HL-60/S4 treated with phorbol 12-myristate 13-acetate at 8.2 ng/mL for 4 days and 3 days (cell line): ENCODE measurements around the gene SP6.

Experiments used
- in situ Hi-C: fragments of 300-500 bp; cut with MboI; formaldehyde crosslinking; loops from 2 replicates; pipeline ENCODE4 v1.15.0; 2022; ENCODE audit warnings: low sequenced_read_pairs

Gene SP6

DNA sequence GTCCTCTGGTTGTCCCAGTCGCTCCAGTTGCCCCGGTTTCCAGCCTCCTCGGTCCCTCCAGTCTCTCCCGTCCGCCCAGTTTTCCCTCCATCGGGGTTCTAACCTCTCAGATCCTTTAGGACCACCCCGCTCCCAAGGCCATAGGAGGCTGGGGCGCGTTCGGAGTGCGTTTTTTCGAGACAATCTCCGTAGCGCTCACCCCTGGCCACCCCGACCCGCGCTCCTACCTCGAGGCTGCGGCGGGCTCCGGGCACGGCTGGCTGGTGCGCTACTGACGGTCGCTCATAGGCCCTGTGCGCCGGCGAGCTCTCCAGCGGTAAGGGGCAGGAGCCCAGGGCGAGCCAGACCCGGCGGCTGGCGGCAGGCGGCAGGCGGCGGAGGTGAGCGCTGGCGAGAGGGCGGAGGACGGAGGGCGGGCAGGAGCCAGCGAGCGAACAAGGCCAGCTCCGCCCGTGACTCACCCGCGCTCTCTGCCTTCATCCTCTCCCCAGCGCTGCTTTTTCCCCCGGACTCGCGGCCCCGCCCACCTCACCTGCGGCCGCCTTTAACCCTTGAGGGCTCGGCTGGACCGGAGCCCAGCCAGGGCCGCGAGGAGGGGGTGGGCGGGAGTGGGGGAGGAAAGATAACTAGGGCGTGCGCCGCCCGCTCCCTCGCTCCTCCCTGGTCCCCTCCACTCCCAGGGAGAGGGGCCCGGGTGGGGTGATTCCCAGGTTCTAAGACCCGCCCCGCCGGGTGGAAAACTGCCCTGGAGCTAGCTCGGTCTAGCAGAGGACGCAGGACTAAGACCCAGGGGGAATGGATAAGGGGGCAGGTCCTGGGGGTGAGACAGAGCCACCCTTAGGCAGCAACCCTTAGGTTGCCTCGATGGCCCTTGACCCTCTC lies at the start of gene SP6:
TSS of gene SP6 (minus strand) at position 472 of the 882 bp plus-strand sequence. CDS start 2,734 bp downstream, outside the sequence.
- in situ Hi-C loops = no loop called here

DNA sequence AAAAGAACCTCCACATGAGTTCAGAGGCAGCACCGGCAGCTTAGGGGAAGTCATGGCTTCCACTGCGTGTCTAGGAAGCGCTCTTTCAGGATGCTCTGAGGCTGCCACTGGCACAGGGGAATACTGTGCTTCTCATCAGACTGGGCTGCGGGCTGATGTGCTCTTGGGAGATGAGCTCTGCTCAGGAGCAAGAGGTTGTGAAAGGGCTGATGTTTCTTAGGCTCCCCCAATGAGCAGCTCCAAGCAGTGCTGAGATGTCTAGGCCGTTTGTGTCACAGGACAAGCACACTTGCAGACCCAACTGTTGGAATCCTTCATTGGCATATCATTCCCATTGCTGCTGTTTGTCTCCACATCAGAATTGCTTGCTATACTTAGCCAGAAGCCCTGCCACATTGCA lies 48.7 kb upstream of the SP6 start:
- in situ Hi-C loops = no loop called here

DNA sequence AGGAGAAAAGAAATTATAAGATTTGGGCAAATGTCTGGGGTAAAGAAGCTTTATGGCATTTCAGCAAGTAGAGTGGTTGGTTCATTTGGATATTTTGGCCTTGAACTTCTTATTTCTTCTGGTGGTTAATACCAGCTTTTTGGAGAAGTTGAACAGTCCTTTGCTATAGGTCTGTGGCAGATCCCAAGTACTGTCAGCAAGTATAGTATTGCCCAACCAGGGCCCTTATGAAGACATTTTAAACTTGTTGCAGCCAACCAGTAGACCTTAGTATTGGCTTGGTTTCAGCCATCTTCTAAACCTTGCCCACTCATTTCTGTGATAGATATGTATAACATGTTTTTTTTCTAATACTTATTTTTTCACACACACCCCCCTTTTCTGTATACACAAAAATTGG lies 47.3 kb upstream of the SP6 start:
- in situ Hi-C loops = no loop called here

DNA sequence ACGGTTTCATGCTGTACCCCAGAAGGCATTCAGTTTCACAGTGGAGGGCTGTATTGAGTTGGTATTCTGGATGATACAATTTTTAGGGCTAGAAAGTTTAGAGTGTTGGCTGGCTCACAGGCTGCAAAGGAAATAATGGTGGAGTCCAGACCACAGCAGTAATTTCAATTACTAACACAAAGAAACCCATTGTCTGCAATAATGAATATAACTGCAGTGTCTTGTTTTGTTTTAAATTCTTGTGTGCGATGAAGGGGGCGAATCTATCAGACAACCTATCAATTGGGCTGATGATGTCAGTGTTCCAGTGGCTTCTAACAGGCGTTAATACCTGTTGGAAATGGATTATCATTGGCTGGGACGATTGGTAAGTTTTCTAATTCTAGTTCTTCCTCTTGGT lies 46.6 kb upstream of the SP6 start:
- in situ Hi-C loops = no loop called here

DNA sequence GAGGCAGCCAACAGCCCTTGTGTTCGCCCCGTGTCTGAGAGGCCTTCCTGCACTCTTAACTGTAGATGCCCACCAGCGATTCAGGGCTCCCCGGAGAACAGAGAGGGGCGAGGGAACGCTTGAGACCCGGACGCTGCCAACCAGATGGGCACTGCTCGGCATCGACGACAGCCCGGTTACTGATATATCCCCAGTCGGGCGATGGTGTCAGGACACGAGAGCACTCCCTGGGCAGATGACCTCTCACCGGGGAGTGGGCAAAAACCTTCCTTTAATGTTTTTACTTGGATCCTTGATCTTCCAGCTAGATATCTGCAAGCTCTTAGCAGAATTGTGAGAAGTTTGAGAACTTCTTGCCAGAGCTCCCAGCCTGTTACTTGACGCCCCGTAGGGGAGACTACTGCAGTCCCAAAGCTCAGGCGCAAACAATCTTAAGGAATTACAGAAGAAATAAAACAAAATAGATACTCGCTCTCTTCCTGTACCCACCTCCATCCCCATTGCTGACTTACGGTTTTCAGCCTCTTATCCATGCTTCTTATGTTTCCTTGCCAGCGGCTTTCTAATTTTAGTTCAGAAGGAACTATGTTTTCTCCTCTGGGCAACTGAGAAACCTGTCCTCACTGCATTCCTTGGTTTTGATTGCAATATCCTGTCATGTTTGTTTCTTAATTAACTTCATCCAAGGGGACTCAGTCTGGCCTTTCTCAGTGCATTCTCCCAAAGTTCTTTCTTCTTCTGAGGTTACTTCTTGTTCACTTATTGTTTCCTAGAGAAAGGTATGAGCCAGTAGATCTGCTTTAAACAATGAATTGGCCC lies 45.9 kb upstream of the SP6 start:
- in situ Hi-C loops = no loop called here

DNA sequence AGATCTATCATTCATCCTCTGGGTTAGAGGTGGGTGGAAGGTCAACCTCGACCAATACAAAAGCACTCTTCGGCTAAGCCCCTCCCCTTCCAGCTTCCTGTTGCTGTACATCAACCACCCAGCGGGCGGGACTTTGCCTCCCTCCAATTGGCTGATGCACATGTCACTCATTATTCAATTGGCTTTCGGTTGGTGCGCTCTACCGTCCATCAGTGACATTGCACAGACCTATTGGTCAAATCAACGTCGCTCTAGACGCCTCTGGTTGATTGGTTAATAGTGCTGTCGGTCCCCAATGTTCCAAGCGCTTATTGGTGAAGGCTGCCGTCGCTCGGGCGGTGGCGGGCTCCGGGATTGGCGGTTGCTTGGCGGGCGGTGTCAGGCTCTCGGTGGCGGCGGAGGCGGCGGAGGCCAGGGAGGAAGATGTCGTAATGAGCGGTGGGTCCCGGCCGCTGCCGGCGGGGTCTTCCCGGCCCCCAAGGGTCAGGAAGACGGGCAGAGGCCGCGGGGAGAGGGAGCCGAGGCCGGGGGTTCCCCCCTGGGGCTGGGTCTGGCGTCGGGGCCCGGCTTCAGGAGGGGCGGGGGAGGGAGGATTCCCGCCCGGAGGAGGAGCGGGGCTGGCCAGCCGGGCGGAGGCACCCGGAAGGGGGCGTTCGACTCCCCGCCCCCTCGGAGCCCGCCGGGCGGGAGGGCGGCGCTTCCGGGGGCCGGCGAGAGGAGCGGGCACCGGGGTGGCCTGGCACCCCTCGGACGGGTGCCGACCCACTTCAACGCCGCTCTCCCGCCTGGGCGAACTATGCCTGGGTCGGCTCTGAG lies 45.1 kb upstream of the SP6 start, which contains the start of gene SP2:
TSS of gene SP2 (plus strand) at position 381 of the 816 bp plus-strand sequence. CDS start at position 432, 51 bp downstream.
- in situ Hi-C loops = no loop called here

DNA sequence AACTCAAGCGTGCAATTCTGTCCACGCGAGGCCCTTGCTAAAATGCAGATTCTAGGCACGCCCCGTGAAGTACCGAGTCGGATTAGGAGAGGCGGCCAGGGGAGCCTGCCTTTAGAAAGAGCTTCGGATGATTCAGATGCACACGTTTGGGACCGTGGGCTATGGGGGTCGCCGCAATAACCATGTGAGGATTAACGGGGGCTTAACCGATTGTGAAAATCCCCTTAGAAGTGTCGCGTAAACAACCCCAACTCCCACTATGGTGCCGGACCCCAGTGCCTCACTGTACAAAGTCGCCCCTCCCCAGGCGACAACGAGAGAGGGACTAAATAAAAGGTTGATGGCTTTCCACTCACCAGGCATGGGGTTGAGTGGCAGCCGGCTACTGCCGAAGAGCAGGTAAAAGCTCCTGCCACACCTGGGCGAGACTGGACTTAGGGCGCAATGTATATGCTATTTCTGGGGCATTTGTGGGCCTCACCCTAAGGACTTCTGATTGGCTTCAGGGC lies 44.4 kb upstream of the SP6 start:
- in situ Hi-C loops = no loop called here

DNA sequence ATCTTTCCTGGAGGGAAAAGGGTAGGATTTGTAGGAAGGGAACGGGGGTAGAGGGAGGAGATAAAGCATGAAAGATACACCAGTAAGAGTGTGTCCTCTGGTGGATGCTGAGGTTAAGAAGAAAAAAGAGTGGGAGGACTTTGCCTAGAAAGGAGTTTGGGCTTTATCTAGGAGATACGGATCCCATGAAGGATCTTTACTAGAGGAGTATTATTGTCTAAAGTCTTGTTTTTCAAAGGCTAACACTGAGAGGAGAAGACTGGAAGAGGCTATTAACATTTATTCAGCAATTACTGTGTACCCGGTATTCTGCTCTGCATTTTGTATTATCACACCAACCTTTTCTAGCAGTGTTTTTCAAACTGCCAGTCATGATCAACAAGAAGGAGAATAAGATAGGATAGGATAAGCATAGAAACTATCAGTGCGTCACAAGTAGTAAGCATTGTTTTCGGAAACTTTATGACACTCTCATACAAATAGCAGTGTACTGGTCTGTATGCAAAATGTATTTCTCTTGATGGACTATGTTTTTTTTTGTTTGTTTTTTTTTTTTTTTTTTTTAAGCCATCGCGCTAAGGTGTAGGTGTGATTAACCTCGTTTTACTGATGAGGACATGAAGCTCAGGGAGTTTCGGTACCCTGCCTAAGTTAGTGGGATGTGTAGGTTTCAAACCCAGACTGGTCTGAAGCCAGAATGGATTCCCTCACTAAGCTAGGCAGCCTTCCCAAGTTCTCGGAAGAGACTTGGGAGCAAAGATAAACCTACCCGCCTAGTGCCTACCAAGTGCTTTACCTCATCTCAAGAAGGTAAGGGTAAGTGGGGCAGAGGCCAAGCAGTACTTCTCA lies 43.8 kb upstream of the SP6 start:
- in situ Hi-C loops = no loop called here

DNA sequence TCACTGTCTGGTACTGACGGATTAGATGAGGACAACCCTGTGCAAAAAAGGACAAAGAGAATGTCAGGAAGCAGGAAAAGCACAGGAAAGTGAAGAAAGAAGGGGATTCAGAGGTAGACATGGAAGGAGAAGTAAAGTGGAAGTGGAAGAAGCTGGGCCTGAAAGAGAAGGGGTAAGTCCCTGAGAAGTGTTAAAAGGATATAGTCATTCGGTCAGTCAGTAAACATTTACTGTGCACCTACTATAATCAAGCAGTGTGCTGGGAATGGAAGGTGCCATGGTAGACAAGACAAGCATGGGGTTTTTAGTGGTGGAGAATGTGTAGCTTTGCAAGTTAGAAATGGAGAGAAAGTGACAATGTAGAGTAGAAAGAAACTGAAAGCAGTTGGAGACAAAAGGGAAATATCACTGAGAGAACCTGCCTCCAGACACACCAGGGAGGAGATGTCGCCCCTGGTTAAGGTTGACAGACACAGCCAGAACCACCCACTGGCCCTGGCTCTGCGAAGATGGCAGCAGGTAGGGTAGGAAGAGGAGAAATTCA lies 40.7 kb upstream of the SP6 start:
- in situ Hi-C loops = no loop called here

DNA sequence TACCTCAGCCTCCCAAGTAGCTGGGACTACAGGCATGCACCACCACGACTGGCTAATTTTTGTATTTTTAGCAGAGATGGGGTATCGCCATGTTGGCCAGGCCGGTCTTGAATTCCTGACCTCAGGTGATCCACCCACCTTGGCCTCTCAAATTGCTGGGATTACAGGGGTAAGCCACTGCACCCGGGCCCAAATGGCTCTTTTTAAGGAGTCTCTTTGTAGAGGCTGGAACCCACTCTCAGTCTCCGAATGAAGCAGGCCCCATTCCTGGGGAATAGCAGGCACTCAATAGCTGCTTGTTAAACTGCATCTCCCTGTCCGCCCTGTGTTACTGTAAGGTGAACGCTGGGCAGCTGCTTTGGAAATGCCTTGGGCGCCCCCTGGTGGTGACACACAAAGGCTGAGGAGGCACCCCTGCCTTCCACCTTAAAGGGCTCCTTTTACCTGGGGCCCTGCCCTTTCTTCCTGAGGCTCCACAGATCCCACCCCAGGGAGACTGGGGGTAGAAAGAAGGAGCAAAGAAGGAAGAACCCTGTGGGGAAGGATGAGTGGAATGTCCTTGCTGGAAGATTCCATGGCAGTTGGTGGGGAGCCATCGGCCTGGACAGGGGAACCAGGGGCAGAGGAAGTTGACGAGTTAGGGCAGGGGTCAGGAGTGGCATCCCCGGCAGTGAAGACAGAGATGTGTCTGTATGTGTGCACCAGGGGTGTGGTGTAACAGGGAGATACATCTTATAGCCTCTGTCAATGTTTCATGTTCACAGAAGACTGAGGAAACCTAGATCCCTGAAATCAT lies 39.0 kb upstream of the SP6 start:
- in situ Hi-C loops = loop anchor here (5.0 kb wide), 1 partner anchor 48 kb away; the partner anchor contains the start of gene SCRN2

DNA sequence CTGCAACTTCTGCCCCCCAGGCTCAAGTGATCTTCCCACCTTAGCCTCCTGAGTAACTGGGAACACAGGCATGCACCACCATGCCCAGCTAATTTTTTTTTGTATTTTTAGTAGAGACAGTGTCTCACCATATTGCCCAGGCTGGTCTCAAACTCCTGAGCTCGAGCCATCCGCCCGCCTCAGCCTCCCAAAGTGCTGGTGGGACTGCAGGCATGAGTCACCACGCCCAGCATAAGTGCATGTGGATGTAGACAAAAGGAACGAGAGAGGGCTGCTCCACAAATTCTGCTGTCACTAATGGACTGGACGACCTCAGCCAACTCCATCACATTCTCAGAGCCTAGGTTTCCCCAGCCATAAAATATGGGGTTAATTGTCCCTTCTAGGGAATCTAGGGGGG lies 37.3 kb upstream of the SP6 start:
- in situ Hi-C loops = loop anchor here (5.0 kb wide), 1 partner anchor 46 kb away; the partner anchor contains the start of gene SCRN2

DNA sequence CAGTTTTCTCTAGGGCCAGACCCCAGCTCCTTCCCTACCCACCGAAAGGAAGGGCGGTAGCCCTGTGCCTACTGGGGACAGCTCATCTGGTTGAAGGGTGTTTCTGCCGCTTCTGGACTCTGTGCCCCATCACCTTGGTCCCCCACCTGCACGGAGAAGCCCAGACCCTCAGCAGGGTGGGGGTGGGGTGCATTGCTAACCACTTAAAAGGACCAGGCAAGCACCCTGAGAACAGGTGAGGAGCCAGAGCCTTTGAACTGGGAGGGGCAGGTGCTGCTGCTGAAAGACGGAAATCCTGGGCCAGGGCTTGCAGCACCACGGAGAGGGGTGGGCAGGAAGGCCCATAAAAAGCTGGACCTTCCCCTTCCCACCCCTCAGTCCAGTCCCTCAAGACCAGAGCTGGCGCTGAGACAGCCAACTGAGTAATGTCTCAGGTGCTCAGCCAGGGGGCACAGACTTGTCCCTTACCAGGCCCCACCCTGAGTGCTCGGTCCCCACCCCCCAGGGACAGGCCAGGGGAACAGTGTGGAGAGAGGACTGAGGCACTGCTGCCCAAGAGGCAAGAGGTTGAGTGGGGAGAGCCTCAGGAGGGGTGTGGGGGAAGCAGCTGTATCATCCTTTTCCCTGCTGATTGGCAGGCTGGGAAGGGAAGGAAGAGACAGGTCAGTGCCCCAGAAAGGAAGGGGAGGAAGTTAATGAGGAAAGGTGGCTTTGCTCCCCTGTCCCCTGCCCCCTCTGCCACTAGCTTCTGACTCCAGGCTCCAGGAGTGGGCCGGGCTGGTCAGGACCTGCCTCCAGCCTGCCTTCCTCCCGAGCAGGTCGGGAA lies 34.2 kb upstream of the SP6 start:
- in situ Hi-C loops = loop anchor here (5.0 kb wide), 1 partner anchor 43 kb away; the partner anchor contains the start of gene SCRN2

DNA sequence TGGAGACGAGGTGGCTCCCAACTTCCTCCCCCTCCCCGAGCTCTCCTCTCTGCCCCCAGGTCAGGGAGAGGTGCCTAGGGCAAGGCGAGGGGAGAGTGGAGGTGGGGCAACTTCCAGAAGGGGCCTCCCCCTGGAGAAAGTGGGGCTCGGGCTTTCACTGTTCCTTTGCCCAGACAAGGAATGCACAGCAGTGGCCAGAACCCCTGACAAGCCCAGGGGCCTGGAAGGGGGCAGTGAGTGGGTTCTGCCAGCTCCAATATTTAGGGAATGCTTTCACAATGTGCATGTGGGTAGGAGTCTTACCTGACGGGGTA lies 33.4 kb upstream of the SP6 start:
- in situ Hi-C loops = no loop called here

DNA sequence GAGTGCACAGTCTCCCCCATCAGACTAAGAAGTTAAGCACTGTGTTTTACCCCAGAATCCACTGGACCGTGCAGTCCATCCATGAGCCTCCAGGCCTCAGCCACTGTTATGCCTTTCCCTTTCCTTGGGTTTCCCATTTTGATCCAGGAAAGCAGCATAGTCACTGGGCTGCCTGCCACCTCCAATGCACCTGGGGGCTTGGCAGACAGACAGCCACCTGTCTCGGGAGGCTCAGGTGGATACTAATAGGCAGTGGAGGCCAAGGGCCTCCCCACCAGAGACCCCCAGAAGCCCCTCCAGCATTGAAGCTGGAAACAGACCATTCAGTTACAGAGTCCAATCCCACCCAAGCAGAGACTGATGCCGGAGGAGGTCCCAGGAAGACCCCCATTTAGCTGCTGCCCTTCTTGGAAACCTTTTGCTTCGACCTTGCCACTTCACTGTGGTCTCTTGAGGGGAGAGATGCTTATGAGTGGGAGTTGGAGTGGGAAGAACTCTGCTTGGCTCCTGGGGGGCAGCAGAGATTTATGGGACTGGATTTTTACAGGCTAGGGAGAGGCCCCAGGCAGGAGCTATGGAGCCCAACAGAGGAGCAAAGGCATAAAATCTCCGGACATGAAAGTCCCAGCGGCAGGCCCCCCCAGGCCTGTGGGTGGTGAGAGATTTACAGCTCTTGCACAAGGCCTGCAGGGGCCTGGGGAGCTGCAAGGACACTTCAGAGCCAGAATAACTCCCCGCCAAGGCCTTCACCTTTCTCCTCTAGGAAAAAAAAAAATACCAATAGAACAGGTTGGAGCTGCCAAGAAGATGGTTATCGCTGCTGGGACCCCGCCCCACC lies 32.8 kb upstream of the SP6 start:
- in situ Hi-C loops = no loop called here

DNA sequence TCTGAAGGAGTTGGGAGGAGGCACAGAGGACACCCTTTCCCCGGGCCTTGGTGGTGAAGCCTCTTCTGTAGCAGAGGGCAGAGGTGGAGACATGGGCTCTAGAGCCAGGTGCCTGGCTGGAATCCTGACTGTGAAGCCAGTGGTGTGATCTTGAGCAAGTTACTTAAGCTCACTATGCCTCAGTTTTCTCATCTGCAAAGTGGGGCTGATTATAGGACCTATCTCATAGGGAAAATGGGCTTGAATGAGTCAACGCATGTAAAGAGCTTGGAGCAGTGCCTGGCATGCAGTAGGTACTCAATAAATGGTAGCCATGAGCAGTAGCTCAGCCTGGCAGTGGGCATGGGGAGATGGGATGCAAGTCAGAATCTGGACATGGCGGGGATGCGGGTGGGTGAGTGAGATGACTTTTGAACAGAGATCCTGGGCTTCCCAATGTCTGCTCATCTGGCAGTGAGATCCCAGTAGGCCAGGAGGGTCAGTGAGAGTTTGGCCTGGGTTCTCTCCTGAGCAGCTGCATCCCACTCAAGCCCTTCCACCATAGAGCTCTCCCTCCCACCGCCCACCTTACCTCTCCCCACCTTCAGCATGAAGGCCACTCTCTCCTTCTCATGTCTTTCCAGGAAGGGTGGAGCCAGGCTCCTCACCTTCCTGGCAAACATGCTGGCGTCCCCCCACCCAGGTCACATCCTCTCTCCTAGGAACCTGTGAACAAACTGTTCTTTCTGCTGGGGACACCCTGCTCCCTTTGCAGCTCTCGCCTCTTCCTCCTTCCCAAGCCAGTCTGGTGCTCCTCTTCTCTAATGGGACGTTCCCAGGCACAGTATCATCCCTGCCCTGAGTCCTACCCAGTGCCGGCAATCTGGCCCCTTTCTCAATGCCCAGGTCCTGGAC lies 32.0 kb upstream of the SP6 start:
- in situ Hi-C loops = no loop called here

DNA sequence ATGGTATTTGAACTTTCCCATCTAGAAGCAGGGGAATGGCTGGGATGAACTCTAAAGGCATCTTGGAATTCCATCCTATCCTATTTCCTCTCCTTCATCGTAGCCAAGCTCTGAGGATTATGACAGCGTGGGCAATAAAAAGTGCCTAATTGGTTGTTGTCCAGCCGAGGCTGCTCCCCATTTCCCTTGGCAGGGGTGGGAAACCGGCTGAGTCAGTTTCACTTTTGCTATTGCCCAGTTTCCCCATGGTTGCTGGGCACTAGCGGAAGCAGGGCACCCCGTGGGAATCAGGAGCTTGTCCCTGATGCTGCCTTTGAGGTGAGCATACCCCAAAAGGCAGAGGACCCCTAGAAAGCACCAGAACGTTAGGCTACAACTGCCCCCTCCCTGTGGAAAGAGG lies 31.3 kb upstream of the SP6 start:
- in situ Hi-C loops = no loop called here
